GM19452 (cell line): ENCODE data around the gene ZNF699.
"Not testable (repeated sequence)": the region's sequence is repeated elsewhere in the genome, so short reads cannot be mapped to it uniquely, and the experiment has no call there.

ENCODE experiments used
- ATAC-seq: cut with Tn5 transposase; IDR thresholded peaks from one replicate; pipeline ENCODE4 v1.9.1; 2021; ENCODE audit not compliant: unreplicated experiment

The ZNF699 gene

GRCh38 chr19:9289231-9289884 lies 20.3 kb downstream of the ZNF699 start:
- ATAC-seq = no peak

DNA sequence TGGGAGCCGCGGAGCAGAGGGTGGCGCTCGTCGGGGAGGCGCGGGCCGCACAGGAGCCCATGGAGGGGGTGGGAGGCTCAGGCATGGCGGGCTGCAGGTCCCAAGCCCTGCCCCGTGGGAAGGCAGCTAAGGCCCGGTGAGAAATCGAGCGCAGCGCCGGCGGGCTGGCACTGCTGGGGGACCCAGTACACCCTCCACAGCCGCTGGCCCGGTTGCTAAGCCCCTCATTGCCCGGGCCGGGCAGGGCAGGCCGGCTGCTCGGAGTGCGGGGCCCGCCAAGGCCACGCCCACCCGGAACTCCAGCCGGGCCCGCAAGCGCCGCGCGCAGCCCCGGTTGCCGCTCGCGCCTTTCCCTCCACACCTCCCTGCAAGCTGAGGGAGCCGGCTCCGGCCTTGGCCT lies 26.2 kb downstream of the ZNF699 start:
- ATAC-seq = not testable (repeated sequence)

GRCh38 chr19:9251236-9251635 lies 58.4 kb downstream of the ZNF699 start:
- no peak for ATAC-seq

DNA sequence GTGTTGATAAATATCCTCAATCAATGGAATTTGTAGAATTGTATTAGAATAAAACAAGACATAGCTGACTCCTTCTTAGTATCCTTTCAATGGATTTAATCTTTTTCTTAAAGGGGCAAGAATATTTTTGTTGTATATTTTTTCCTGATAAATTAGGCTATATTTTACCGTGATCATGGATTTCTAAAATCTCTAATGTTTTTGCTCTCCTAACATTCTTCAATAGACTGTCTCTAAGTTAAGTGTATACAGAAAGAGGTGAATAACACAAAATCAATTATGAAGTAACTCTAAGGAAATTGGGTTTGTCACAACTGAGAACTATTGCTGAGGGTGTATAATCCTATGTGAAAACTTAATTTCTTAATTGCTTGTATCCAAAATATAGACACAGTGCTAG lies 59.0 kb downstream of the ZNF699 start, which contains the start of gene OR7E24:
Gene OR7E24 (plus strand): TSS at position 301 of the 400 bp plus-strand sequence. CDS start 114 bp downstream, outside the sequence.
- no peak for ATAC-seq
